Stimulated activated CD4-positive, alpha-beta T cell treated with anti-CD3 and anti-CD28 coated beads, TNF-alpha, amount 100 ng/mL, for 1 hour (primary cell): Measurements from ENCODE around the gene ZNF316.
"Not testable (repeated sequence)": the region's sequence is repeated elsewhere in the genome, so short reads cannot be mapped to it uniquely, and the experiment has no call there.

Experiments used
- DNase-seq, 3 donors: peaks; one replicate each; pipeline ENCODE4 v3.0.0-alpha.2; 2020; ENCODE audit warnings: low read depth in 3 of 3, low spot score in 1 of 3

Gene ZNF316

DNA sequence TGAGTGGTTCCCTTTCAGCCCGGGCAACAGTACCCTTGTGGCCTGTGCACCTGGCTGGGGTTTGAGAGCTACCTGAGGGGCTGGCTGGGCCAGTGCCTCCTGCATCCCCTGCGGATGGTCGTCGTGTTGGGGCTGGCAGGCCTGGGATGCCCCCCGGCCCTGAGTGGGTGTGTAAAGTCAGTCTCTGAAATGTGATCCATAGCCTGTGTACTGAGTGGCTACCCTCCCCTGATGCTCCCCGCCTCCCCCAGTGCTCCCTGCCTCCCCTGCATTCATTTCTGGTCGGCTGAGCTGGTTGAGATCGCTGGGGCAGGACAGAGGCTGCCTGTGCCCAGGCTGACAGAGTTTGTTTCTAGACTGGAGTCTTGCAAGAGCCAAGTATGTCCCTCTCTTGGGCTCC lies 9.3 kb downstream of the ZNF316 start:
- DNase-seq = no peak

GRCh38 chr7:6647080-6647479 lies 10.0 kb downstream of the ZNF316 start:
- no peak for DNase-seq

DNA sequence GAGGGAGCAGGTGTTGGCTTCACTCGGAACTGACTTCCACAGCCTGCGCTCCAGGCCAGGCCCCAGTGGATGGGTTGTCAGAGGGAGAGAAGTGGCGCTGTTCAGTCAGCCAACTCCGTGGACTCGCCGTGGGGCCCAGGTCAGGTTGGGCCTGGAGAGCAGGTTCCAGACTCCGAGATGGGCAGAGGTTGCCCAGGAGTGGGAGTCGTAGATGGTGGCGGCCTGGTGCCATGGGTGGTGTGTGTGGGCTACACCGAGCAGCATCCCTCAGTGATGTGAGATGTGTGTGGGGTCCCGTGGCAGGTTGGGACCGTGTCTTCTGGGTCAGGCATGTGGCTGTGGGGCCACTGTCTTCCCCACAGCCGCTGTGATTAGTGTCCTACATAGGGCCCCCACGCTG lies 10.4 kb downstream of the ZNF316 start:
- no peak for DNase-seq

- no peak for DNase-seq
These were observed 11.1 kb downstream of the ZNF316 start for GRCh38 chr7:6648066-6648814.

GRCh38 chr7:6648815-6649104 lies 11.6 kb downstream of the ZNF316 start:
- no peak for DNase-seq

DNA sequence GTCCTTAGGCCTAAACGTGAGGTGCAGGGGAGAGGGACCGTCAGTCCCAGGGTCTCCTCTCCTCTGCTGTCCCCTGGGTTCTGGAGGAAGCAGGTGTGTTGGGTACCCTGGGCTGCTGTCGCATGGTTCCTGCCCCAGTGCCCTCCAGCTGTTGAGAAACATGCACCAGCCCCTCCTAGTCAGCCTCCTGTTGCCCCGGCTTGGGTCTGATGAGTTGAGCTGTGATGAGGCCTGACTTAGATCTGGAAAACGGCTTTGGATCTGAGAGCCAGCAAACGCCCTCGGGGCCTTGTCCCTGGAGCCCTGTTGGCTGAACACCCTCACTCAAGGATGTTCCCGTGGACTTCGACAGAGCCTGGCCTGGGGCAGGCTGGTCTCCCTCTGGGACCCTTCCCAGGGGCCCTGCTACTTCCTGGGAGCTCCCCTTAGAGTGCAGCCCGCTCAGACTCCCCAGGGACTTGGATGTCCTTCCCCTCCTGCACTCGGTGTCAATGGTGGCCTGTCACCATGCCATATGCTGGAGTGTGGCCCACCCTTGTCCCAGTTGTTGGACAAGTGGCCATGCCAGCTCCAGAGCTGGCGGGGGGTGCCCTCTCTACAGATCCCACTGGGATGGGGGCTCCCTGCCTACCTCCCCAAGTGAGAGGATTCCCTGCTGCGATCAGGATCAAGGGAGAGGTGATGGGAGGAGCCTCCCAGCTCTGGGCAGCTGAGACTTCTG lies 12.3 kb downstream of the ZNF316 start:
- DNase-seq = no peak

DNA sequence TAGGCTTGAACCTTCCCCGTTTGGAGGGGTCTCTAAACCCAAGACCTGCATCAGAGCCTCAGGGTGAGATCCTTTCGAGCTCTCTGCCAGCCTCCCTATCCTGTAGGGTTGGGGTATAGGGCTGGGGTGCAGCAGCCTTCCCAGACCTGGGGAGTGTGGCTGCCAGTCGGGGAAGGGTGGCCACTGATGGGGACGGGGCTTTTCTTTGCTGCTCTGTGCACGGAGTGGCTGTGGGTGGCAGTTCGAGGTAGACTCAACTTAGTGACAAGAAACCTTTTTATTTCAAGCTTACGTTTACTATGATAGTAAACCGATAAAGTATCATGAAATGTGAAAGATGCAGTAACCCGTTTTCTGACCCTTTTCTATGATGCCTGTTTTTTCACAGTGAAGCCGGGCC lies 13.0 kb downstream of the ZNF316 start:
- DNase-seq = no peak

- no peak for DNase-seq
These were observed 13.4 kb downstream of the ZNF316 start for GRCh38 chr7:6650521-6651011.

DNA sequence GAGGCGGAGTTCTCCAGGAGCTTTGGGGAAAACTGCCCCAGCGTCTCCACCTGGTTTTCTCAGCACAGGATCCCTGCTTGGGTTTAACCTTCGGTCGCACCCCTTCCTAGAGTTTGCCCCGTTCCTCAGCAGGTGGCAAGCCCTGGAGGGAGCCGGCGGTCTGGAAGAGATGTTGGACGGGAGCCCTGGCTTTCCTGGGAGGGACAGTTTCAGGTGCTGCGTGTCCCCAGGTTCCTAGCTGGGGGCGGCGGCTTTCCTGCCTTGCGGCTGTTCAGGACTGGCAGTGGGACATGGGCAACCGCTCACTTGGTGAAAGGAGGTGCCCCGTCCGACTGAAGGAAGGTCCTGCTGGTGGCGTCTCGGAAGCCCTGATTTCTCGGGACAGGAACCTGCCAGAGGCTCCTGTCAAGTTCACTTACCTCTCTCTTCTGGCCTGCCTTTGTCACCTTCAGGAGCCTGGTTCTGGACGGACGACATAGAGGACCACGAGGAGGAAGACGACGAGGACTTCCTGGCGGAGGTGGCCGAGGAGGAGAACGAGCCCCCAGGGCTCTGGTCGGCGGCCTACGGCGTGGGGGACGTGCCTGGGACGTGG lies 14.8 kb downstream of the ZNF316 start:
- DNase-seq = no peak

GRCh38 chr7:6652446-6653011 lies 15.4 kb downstream of the ZNF316 start:
- DNase-seq = no peak

DNA sequence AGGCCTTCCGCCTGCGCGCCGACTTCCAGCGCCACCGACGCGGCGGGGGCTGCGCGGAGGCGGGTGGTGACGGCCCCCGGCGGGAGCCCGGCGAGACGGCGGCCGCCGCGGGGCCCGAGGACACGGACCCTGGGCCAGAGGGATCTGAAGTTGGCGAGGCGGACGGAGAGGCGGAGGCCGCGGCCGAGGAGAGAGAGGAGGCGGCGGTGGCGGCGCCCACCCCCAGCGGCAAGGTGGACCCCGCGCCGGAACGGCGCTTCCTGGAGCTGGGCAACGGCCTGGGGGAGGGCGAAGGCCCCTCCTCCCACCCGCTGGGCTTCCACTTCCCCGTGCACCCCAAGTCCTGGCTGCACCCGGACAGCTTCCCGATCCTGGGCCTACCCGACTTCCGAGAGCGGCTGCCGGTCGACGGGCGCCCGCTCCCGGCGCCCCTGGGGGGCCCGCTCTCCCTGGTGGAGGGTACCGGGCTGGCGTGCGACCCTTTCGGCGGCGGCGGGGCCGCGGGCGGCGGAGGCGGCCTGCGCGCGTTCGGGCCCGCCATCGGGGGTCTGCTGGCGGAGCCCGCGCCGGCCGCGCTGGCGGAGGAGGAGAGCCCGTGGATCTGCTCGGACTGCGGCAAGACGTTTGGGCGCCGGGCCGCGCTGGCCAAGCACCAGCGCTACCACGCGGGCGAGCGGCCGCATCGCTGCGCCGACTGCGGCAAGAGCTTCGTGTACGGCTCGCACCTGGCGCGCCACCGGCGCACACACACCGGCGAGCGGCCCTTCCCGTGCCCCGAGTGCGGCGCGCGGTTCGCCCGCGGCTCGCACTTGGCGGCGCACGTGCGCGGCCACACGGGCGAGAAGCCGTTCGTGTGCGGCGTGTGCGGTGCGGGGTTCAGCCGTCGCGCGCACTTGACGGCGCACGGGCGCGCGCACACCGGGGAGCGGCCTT lies 16.2 kb downstream of the ZNF316 start:
- no peak for DNase-seq

- DNase-seq = no peak
These were observed 17.2 kb downstream of the ZNF316 start for GRCh38 chr7:6654113-6654841.

- no peak for DNase-seq
These were observed 17.9 kb downstream of the ZNF316 start for GRCh38 chr7:6654842-6655610.

- DNase-seq = no peak
These were observed 18.7 kb downstream of the ZNF316 start for GRCh38 chr7:6655636-6656385.

- no peak for DNase-seq
These were observed 19.3 kb downstream of the ZNF316 start for GRCh38 chr7:6656413-6656812.

DNA sequence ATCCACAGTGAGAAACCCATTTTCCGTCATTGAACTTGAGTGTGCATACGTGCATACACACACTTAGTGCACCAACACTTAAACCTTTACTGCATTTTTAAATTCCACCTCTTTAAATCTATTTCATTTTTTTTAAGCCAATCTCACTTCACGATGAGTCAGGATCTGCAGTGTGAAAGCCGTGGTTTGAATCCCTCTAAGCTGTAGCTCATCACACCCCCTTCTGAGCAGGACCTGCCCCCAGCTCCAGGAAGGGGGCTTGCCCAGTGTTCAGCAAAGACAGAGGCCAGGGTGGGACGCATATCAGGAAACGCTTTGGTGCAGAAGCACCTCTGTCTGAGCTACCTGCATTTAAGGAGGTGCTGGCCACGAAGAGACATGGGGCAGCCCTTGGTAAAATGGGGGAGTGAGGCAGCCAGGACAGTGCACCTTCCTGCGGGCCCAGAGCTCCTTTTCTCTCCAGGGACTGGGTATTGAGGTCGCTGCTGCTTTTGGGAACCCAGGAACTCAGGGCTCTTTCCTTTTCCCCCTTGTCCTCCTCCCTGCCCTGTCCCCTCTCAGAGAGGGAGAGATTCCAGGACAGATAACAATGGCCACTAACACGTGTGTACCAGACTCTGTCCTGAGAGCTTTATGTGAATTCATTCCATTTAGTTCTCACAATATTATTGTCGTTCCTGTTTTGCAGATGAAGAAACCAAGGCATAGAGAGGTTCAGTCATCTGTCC lies 21.7 kb downstream of the ZNF316 start:
- DNase-seq = no peak

DNA sequence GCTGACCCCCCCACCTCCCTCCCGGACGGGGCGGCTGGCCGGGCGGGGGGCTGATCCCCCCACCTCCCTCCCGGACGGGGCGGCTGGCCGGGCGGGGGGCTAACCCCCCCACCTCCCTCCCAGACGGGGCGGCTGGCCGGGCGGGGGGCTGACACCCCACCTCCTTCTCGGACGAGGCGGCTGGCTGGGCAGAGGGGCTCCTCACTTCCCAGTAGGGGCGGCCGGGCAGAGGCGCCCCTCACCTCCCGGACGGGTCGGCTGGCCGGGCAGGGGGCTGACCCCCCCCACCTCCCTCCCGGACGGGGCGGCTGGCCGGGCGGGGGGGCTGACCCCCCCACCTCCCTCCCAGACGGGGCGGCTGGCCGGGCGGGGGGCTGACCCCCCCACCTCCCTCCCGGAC lies 33.7 kb downstream of the ZNF316 start:
- not testable (repeated sequence) for DNase-seq

- no peak for DNase-seq
These were observed 38.8 kb downstream of the ZNF316 start for GRCh38 chr7:6675807-6676405.
